HG03558 (cell line): ENCODE results near the gene SLC25A1.
"Not testable (repeated sequence)": the region's sequence is repeated elsewhere in the genome, so short reads cannot be mapped to it uniquely, and the experiment has no call there.

Source experiments
- ATAC-seq: cut with Tn5 transposase; IDR thresholded peaks from one replicate; pipeline ENCODE4 v1.9.1; 2021; ENCODE audit warnings: moderate number of reproducible peaks; ENCODE audit not compliant: unreplicated experiment; ENCODE audit errors: extremely low read depth

Gene SLC25A1

GRCh38 chr22:19207401-19207808, 28.9 kb upstream of the SLC25A1 start:
- ATAC-seq, result no peak

DNA sequence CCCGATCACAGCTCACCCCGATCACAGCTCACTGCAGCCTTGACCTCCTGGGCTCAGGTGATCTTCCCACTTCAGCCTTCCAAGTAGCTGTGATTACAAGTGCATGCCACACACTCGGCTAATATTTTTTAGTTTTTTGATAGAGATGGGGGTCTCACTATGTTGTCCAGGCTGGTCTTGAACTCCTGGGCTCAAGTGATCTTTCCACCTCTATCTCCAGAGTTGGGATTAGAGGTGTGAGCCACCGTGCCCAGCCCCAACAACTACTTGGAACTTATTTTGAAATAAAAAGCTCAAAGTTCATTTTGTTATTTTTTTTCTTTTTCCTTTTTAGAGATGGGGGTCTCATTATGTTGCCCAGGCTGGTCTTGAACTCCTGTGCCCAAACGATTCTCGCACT, 27.8 kb upstream of the SLC25A1 start:
- no peak for ATAC-seq

GRCh38 chr22:19204640-19205039, 26.1 kb upstream of the SLC25A1 start:
- no peak for ATAC-seq

- no peak for ATAC-seq
These were observed 25.3 kb upstream of the SLC25A1 start for GRCh38 chr22:19203834-19204233.

DNA sequence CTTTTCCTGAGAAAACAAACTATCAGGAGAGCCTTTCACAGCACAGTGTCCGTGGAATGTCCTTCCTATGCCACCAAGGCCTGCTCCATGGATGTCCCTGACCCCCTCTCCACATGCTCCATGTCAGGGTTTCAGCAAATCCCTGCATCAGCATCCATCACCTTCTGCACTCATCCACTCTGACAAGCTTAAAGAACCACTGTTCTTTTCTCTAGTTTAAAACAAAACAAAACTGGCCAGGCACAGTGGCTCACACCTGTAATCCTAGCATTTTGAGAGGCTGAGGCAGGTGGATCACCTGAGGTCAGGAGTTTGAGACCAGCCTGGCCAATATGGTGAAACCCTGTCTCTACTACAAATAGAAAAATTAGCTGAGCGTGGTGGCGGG, 24.3 kb upstream of the SLC25A1 start:
- ATAC-seq, result not testable (repeated sequence)

GRCh38 chr22:19201869-19202798, 23.6 kb upstream of the SLC25A1 start:
- no peak for ATAC-seq

DNA sequence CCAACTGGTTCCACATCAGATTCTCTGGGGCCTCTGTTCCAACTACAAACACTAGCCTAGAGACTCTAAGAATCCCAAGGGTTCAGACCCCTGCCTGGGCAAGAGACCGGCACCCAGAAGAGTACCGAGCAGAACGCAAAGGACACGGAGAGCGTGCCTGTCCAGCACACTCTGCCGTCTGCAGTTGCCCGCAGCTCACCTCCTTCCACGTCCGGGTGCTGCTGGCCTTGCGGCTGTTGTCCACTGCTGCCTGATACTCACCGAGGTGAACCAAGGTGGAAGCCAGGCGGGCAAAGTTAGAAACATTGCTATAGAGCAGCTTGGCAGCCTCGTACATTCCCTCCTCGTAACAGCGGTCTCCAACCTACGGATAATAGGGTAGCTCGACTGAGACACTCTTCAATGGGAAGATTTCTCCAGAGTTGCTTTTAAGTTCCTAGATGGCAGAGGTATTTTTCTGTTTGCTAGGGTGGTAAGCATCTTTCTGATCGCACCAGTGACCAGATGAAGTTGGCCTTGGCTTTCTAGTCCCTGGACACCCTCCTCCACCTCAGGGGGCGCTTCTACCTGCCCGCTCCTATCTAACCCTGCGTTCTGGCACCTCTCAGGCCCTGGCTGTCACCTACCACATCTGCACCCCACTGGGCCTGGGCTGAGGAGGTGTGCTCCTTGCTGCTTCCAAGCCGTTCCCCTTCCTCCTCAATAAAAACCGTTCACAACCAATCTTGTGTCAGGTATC, 22.8 kb upstream of the SLC25A1 start:
- ATAC-seq, result no peak

DNA sequence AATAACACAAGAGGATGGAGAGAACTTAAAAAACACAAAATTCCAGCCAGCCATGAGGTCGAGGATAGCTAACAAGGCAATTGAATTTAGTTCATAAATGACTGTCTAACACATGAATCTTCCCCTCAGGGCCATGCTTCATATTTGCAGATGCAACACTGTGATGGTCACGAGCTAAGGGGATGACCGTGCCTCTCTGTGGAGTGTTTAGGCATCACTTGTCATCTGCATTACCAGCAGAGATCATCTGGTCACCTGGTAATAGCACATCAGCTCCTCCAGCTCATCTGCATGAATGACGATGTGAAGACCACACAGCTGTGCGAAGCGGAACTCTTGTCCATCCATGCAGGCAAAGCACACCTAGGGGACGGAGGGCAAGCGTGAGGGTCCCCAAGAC, 20.9 kb upstream of the SLC25A1 start:
- no peak for ATAC-seq

DNA sequence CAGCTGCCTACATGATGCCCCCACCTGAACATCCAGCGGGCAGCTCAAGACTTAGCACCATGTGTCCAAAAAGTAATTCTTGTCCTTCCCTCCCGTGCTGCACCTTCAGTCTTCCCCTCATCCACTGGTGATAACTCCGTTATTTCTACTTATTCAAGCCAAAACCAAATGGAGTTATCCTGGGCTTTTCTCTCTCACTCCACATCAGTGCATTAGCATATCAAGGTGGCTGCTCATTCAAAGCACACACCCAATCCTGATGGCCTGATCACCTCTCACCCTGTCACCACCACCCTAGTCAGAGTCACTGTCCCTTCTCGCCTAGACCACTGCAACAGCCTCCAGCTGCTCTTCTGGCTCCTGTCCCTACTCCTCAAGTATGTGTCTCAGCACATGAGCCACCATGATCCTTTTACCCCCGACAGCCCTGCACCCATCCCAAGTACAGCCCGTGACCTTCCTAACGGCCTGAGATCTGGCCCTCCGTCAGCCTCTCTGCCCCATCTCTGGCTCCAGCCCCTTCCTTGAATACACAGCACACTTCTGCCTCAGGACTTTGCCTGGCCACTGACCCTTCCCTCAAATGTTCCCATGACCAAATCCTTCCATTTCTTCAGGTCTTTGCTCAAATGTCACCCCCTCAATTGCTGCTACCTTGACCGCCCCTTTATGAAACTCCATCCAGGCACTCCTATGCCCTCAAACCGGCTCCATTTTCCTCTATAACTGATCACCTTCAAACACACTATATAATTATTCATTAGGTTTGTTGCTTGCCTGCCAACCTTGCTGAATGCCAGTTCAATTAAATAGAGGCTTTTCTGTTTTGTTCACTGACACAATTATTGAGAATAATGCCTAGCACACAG, 19.7 kb upstream of the SLC25A1 start:
- ATAC-seq, result no peak

DNA sequence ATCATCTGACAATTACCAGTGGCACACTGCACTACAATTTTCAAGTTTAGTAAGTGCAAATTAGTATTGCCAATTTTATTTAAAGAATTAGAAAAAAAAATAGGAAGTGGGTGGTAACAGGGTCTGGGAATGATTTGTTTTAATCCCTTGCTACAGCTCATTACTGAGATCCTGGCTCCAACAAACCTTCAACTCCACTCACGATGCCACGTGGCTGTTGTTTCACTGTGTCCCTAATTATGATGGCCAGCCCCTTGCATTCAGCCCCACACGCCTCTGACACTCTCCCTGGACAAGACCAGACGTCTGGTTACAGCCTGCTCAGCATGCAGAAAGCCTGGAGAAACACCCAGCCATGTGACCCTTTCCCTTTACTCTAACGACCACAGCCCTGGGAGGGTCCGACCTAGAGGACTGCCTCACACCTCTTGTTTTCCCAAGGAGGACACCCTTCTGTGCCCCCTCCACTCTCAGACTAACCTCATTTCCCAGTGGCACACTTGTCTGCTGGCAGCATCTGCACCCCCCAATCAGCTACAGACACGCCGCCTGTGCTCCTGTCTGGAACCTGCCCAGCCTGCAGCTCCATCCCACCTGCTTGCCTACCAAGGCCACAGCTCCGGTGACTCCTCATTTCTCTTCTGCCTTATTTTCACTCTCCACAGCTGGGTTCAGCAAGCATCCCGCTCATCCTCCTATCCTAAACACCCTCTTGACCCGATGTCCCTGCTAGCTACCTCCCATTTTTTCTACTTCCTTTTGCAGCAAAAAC, 18.5 kb upstream of the SLC25A1 start:
- ATAC-seq, result no peak

- ATAC-seq, result no peak
These were observed 17.5 kb upstream of the SLC25A1 start for GRCh38 chr22:19195796-19196731.

- ATAC-seq, result no peak
These were observed 16.4 kb upstream of the SLC25A1 start for GRCh38 chr22:19194766-19195536.

DNA sequence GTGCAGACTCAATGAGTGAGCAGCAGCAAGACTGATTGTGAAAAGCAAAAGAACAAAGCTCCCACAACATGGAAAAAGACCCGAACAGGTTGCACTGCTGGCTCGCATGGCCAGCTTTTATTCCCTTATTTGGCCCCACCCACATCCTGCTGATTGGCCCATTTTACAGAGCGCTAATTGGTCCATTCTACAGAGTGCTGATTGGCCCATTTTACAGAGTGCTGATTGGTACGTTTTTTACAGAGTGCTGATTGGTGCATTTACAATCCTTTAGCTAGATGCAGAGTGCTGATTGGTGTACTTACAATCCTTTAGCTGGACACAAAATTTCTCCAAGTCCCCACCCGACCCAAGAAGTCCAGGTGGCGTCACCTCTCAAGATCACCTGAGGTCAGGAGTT, 15.3 kb upstream of the SLC25A1 start:
- no peak for ATAC-seq

DNA sequence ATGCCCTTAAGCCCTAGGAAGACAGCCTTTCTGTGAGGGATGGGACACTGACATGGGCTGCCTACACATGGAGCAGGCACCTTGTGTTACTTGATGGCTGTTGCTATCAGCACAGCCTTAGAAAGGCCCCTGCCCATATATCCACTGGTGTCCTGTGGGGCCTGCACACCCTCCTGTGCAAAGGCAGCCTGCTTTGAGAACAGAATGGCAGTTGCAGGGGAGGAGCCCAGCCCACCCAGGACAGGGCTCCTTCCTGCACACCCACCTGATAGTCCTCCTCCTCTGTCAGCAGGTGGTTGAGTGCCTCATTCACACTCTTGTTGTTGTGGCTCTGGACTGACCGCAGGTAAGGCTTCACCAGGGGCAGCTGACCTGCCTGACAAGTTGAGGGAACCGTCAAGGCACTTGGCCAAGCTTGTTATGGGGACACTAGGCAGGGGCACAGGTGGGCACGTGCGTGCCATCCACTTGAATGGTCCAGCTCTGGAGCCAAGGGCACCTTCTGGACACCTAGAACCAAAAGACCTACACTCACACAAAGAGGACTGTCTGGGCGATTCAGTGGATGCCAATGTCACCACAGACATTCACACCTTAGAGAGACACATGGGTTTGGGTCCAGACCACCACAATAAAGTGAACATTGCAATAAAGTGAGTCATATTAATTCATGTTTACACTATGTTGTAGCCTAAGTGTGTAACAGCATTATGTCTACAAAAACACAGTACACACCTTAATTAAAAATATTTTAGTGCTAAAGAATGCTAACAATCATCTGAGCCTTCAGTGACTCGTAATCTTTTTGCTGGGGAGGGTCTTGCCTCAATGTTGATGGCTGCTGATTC, 9.4 kb upstream of the SLC25A1 start:
- no peak for ATAC-seq

DNA sequence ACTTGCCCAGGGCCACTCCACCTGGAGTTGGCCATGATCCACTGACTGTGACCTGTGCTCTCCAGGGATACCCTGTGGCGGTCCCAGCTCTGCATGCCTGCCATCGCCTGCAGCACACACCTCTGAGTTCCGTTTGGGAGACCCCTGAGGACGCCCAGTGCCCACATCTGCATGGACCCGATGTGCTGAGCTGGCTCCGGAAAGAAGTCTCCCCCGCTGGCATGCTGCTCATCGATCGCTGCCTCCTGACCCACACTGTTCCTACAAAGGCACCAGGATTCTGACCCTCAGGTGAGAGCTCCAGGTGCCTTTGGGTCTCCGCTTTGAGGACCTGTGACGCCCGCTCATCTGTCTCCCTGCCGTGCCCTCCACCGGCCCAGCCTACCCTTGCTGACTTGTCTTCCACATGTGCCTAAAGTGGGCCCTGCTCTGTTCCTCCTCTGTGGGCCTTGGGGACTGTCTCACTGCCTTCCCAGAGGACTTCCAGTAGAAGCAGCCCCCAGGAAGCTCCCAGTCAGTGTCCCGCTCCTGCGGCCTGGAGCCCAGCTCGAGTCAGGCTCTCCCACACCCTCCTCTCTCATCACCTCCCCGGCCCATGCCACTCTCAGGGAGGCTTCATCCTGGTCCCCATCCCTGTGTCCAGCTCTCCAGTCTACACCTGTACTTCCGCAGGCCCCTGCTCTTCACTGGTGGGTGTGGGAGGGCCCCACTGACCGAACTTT, 5.9 kb upstream of the SLC25A1 start:
- no peak for ATAC-seq

DNA sequence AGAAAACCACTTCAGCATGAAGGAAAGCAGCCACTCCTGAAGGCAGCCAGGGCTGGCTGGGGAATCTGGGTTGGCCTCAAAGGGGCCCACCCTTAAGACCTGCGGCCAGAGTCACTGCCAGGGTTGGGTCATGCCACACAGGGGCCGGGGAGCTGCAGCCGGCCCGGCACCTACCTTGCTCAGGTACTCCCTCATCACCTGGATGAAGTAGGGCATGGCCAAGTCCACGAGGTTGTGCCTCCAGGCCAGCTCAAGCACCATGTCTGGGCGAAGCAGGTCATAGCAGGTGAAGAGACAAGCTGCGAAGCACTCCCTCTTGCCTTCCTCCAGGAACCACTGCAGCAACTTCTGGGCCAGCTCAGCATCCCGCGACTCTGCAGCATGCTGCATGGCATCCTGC, 4.7 kb upstream of the SLC25A1 start:
- ATAC-seq, result no peak
